Activated T-helper 2 cell treated with anti-CD3 and anti-CD28 coated beads, Interferon-gamma antibody, Interleukin-2, Interleukin-4, amounts not matched to agents 10 μg/mL and 5 μg/mL and 100 μg/mL, durations not matched to agents 14 hours and 24 hours and 36 hours (primary cell): Measurements from ENCODE around the gene OR4P4. TPM values are rescaled to one million over a fixed set of nuclear protein-coding genes. Genes with fewer than 3 reads are reported as not detected.

Experiments
- total RNA-seq: library from RNA; stranded (reverse); gene quantifications from 2 replicates; pipeline ENCODE4 v1.2.3, GENCODE V29; 2022

Gene OR4P4
- total RNA-seq, 1 donor from 2014 or later = not detected

Other genes with a start within 250 kb of the OR4P4 start
- not detected in 2 replicates for gene OR4C15, start 80.6 kb upstream of the OR4P4 start, total RNA-seq
- not detected in 2 replicates for gene OR4C16, start 63.0 kb upstream of the OR4P4 start, total RNA-seq
- not detected in 2 replicates for gene OR4C11, start 27.5 kb upstream of the OR4P4 start, total RNA-seq
- not detected in 2 replicates for gene OR4S2, start 13.2 kb downstream of the OR4P4 start, total RNA-seq
- gene OR4C6, start 27.1 kb downstream of the OR4P4 start, total RNA-seq = not detected in 2 replicates
- gene OR5D13, start 138.3 kb downstream of the OR4P4 start, total RNA-seq = not detected in 2 replicates
- not detected in 2 replicates for gene OR5D14, start 160.4 kb downstream of the OR4P4 start, total RNA-seq
- not detected in 2 replicates for gene OR5L1, start 176.3 kb downstream of the OR4P4 start, total RNA-seq
- not detected in 2 replicates for gene OR5D18, start 184.5 kb downstream of the OR4P4 start, total RNA-seq
- gene OR5L2, start 192.1 kb downstream of the OR4P4 start, total RNA-seq = not detected in 2 replicates
- gene OR5D16, start 203.6 kb downstream of the OR4P4 start, total RNA-seq = not detected in 2 replicates
- not detected in 2 replicates for gene TRIM51, start 248.2 kb downstream of the OR4P4 start, total RNA-seq